ENCODE results near the gene FXYD3.

GRCh38 chr19:35112995-35113688 is 2.5 kb upstream of the FXYD3 start:
- no peak for TF ChIP-seq TCF7 (IDR thresholded peaks at IDR 0.05; ENCODE audit: low read depth)
- no peak for TF ChIP-seq ATM (IDR thresholded peaks at IDR 0.05; ENCODE audit: borderline replicate concordance)
